IMR-90 (cell line): ENCODE results near the gene MYO1H. TPM values are rescaled to one million over a fixed set of nuclear protein-coding genes. Genes with fewer than 3 reads are reported as not detected.

ENCODE experiments used
- ATAC-seq: fragments of 200-7000 bp; cut with Tn5 transposase; 2 replicates; pipeline ENCODE4 v1.9.1; 2020; ENCODE audit warnings: low read depth, mild to moderate bottlenecking, moderate library complexity
- BruUV-seq: library from RNA; stranded (reverse); fragments of 400-500 nt; replicated peaks from 2 replicates; lab custom pipeline; 2021; lab: Mats Ljungman, UMichigan
- CTCF ChIA-PET: fragments of 300-600 bp; formaldehyde crosslinking; extraction: SDS; loops from one replicate; lab custom pipeline; 2021; ENCODE audit warnings: antibody characterized with exemption; lab: Yijun Ruan, JAX
- POLR2A ChIA-PET: fragments of 300-600 bp; sonication (Branson Sonifier 250); formaldehyde crosslinking; loops from one replicate; lab custom pipeline; 2022; ENCODE audit warnings: antibody characterized with exemption; ENCODE audit not compliant: unreplicated experiment; lab: Charles Lee
- DNase-seq: peaks from one replicate; pipeline ENCODE4 v3.0.0; 2013
- H2AFZ ChIP-seq: replicated peaks from 2 replicates; pipeline ENCODE3; 2013; ENCODE audit warnings: low read length, mild to moderate bottlenecking; ENCODE audit not compliant: poor library complexity
- H2AK5ac ChIP-seq: 2 replicates; pipeline ENCODE4 v1.6.1; 2013; ENCODE audit warnings: low read depth, low read length, inconsistent platforms
- H2AK9ac ChIP-seq: replicated peaks from 2 replicates; pipeline ENCODE3; 2013; ENCODE audit warnings: mild to moderate bottlenecking, low read depth, low read length, moderate library complexity; ENCODE audit not compliant: poor library complexity
- H2BK120ac ChIP-seq: 2 replicates; pipeline ENCODE4 v1.6.1; 2013; ENCODE audit warnings: low read depth, low read length, inconsistent platforms
- H2BK15ac ChIP-seq: 3 replicates; pipeline ENCODE4 v1.6.1; 2013; ENCODE audit warnings: low read depth, low read length, inconsistent platforms
- H2BK20ac ChIP-seq: 2 replicates; pipeline ENCODE4 v1.6.1; 2013; ENCODE audit warnings: low read depth, mild to moderate bottlenecking, inconsistent platforms, low read length, moderate library complexity
- H2BK5ac ChIP-seq: 2 replicates; pipeline ENCODE4 v1.6.1; 2013; ENCODE audit warnings: mild to moderate bottlenecking, low read depth, low read length, inconsistent platforms; ENCODE audit not compliant: poor library complexity, severe bottlenecking
- H3K14ac ChIP-seq: replicated peaks from 2 replicates; pipeline ENCODE4 v1.6.1; 2013; ENCODE audit warnings: low read depth, low read length, inconsistent platforms
- H3K18ac ChIP-seq: 2 replicates; pipeline ENCODE4 v1.6.1; 2013; ENCODE audit warnings: low read depth, low read length, control low read depth
- H3K23ac ChIP-seq: 2 replicates; pipeline ENCODE4 v1.6.1; 2013; ENCODE audit warnings: low read depth, low read length, inconsistent platforms
- H3K27ac ChIP-seq: 2 replicates; pipeline ENCODE4 v1.5.1; 2013; ENCODE audit warnings: mild to moderate bottlenecking, control low read depth, low read length; ENCODE audit not compliant: insufficient read depth
- H3K27me3 ChIP-seq: 2 replicates; pipeline ENCODE4 v1.6.1; 2013; ENCODE audit warnings: low read length; ENCODE audit not compliant: control insufficient read depth, insufficient read depth
- H3K36me3 ChIP-seq: 2 replicates; pipeline ENCODE4 v1.6.1; 2013; ENCODE audit warnings: low read length, mixed read lengths; ENCODE audit not compliant: control insufficient read depth, insufficient read depth
- H3K4ac ChIP-seq: 2 replicates; pipeline ENCODE4 v1.6.1; 2013; ENCODE audit warnings: low read depth, low read length, inconsistent platforms
- H3K4me1 ChIP-seq: 2 replicates; pipeline ENCODE4 v1.6.1; 2013; ENCODE audit warnings: low read length, mixed read lengths; ENCODE audit not compliant: control insufficient read depth, insufficient read depth
- H3K4me2 ChIP-seq: 2 replicates; pipeline ENCODE4 v1.6.1; 2013; ENCODE audit warnings: low read depth, mild to moderate bottlenecking, control low read depth, low read length, moderate library complexity
- H3K4me3 ChIP-seq: 2 replicates; pipeline ENCODE4 v1.5.1; 2013; ENCODE audit warnings: low read depth, mild to moderate bottlenecking, control low read depth, low read length, moderate library complexity; ENCODE audit not compliant: insufficient read depth
- H3K56ac ChIP-seq: 2 replicates; pipeline ENCODE4 v1.6.1; 2013; ENCODE audit warnings: low read length, inconsistent platforms; ENCODE audit not compliant: insufficient read depth; ENCODE audit errors: extremely low read depth
- H3K79me1 ChIP-seq, 2 experiments: 2 replicates each; pipeline ENCODE4 v1.6.1; 2013; ENCODE audit warnings: low read length in 2 of 2, inconsistent platforms in 1 of 2, low read depth in 1 of 2
- H3K9ac ChIP-seq: 2 replicates; pipeline ENCODE4 v1.6.1; 2013; ENCODE audit warnings: low read depth, low read length, control low read depth
- H3K9me1 ChIP-seq: 2 replicates; pipeline ENCODE4 v1.6.1; 2013; ENCODE audit warnings: low read length, inconsistent platforms; ENCODE audit not compliant: insufficient read depth
- H3K9me3 ChIP-seq: 2 replicates; pipeline ENCODE4 v1.6.1; 2013; ENCODE audit warnings: low read length; ENCODE audit not compliant: control insufficient read depth, insufficient read depth
- H4K20me1 ChIP-seq: 2 replicates; pipeline ENCODE4 v1.6.1; 2013; ENCODE audit warnings: low read length, inconsistent platforms; ENCODE audit not compliant: insufficient read depth
- H4K5ac ChIP-seq: 2 replicates; pipeline ENCODE4 v1.6.1; 2013; ENCODE audit warnings: mild to moderate bottlenecking, low read depth, low read length, control low read depth
- H4K8ac ChIP-seq, 2 experiments: 2 replicates each; pipeline ENCODE4 v1.6.1; 2013; ENCODE audit warnings: low read depth in 2 of 2, low read length in 2 of 2, control low read depth in 1 of 2, inconsistent platforms in 1 of 2
- H4K91ac ChIP-seq: 2 replicates; pipeline ENCODE4 v1.6.1; 2013; ENCODE audit warnings: low read depth, low read length, inconsistent platforms; ENCODE audit not compliant: insufficient read depth
- BHLHE40 ChIP-seq: fragments of 150-350 bp; IDR thresholded peaks from 2 replicates; pipeline ENCODE4 v1.6.1; 2016; ENCODE audit warnings: mild to moderate bottlenecking, low read depth, low read length
- CEBPB ChIP-seq: IDR thresholded peaks from 2 replicates; pipeline ENCODE4 v1.6.1; 2012; ENCODE audit warnings: low read depth, low read length, improper control_type of control experiment
- ELK1 ChIP-seq: fragments of 150-350 bp; IDR thresholded peaks from 2 replicates; pipeline ENCODE4 v1.6.1; 2016; ENCODE audit warnings: low read depth, mild to moderate bottlenecking, low read length, moderate library complexity, borderline replicate concordance
- FOS ChIP-seq: fragments of 150-350 bp; IDR thresholded peaks from 2 replicates; pipeline ENCODE4 v1.6.1; 2016; ENCODE audit warnings: low read depth, low read length
- MAFK ChIP-seq: IDR thresholded peaks from 2 replicates; pipeline ENCODE4 v1.6.1; 2012; ENCODE audit warnings: low read depth, low read length, improper control_type of control experiment
- MAZ ChIP-seq: IDR thresholded peaks from 2 replicates; pipeline ENCODE4 v1.6.1; 2012; ENCODE audit warnings: low read depth, mild to moderate bottlenecking, low read length, improper control_type of control experiment, moderate library complexity, borderline replicate concordance
- POLR2A ChIP-seq: IDR thresholded peaks from 2 replicates; pipeline ENCODE4 v1.6.1; 2012; ENCODE audit warnings: mild to moderate bottlenecking, low read depth, low read length
- RAD21 ChIP-seq: IDR thresholded peaks from 2 replicates; pipeline ENCODE4 v1.6.1; 2012; ENCODE audit warnings: low read length, improper control_type of control experiment
- RFX5 ChIP-seq: IDR thresholded peaks from 2 replicates; pipeline ENCODE4 v1.8.0; 2012; ENCODE audit warnings: low read depth, mild to moderate bottlenecking, low read length, moderate library complexity
- USF2 ChIP-seq: fragments of 150-350 bp; IDR thresholded peaks from 2 replicates; pipeline ENCODE4 v1.6.1; 2017; ENCODE audit warnings: mild to moderate bottlenecking, antibody characterized with exemption, low read length, low read depth
- WGBS, 2 experiments: methylation state at CpG; one replicate each; pipeline versions ENCODE4 v1.1.5 to v1.1.7; 2013; ENCODE audit warnings: missing lambda C conversion rate in 2 of 2; ENCODE audit not compliant: insufficient read length in 1 of 2; ENCODE audit errors: extremely low coverage in 2 of 2; 5-methylcytosine and 5-hydroxymethylcytosine counted together
- dilution Hi-C: fragments of 300-500 bp; cut with HindIII; formaldehyde crosslinking; loops from one replicate; pipeline ENCODE4 v1.14.3; 2018; ENCODE audit warnings: low sequenced_read_pairs; ENCODE audit not compliant: unreplicated experiment
- in situ Hi-C: fragments of 300-500 bp; cut with MboI; formaldehyde crosslinking; loops from 3 replicates; pipeline ENCODE4 v1.14.3; 2019; ENCODE audit warnings: low sequenced_read_pairs, inconsistent platforms, mixed read lengths
- intact Hi-C: fragments of 100-400 bp; cut with micrococcal nuclease; formaldehyde crosslinking; loops from 2 replicates; pipeline ENCODE4 v1.10.0; 2022
- polyA plus RNA-seq, 3 experiments: library from polyadenylated mRNA; depleted of rRNA; stranded (reverse); fragments of >200 nt; gene quantifications; 2 replicates each; pipeline ENCODE4 v1.2.3, GENCODE V29; 2012; ENCODE audit warnings: low replicate concordance in 1 of 3
- total RNA-seq: library from RNA; depleted of rRNA; stranded (reverse); fragments of >200 nt; gene quantifications from 2 replicates; pipeline ENCODE4 v1.2.3, GENCODE V29; 2012

The MYO1H gene
- total and polyA plus RNA-seq, 2 of the 4 experiments (the other 2 are of a cell fraction), result not detected

DNA sequence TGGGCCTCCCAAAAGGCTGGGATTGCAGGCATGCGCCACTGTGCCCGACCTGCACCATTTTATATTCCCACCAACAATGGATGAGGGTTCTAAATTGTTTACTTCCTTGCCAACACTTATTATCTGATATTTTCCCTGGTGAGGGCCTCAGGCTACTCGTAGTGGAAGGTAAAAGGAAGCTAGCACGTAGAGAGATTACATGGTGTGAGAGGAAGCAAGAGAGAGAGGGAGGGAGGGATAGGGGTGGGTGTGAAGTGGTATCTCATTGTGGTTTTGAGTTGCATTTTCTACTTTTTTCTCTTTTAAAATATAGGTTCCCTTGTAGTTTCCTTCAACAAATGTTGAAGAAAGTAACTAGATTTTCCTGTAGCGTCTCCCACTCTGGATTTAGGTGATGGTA, 30.9 kb downstream of the MYO1H start:
- H3K9ac ChIP-seq, result no peak overlapping the region
- H2BK120ac ChIP-seq, result no peak overlapping the region
- H2AFZ ChIP-seq, result no peak overlapping the region
- no peak for DNase-seq
- H2AK5ac ChIP-seq, result no peak overlapping the region
- no peak overlapping the region for H3K4me2 ChIP-seq
- no peak overlapping the region for H4K91ac ChIP-seq
- BruUV-seq, result no TSS peak
- no peak overlapping the region for H3K18ac ChIP-seq
- TF ChIP-seq MAZ, result no peak
- no peak for TF ChIP-seq RAD21
- no peak for TF ChIP-seq ELK1
- TF ChIP-seq BHLHE40, result no peak
- no peak for TF ChIP-seq USF2
- no peak for TF ChIP-seq CEBPB
- TF ChIP-seq MAFK, result no peak
- TF ChIP-seq RFX5, result no peak
- TF ChIP-seq FOS, result no peak
- TF ChIP-seq POLR2A, result no peak
- H2BK15ac ChIP-seq, result no peak overlapping the region
- H3K27me3 ChIP-seq, result peaks cover 2% of the 10 kb centered on the region
- H3K9me3 ChIP-seq, result no peaks in the 10 kb centered on the region
- no peak overlapping the region for H4K5ac ChIP-seq
- no peaks in the 10 kb centered on the region for H4K20me1 ChIP-seq
- no peak overlapping the region for H3K23ac ChIP-seq
- no peak overlapping the region for H2BK20ac ChIP-seq
- H3K79me1 ChIP-seq, result no peaks in the 10 kb centered on the region
- intact Hi-C loops (no loop called here), in situ Hi-C loops (no loop called here), dilution Hi-C loops (no loop called here)
- ChIA-PET POLR2A (no interaction called here), CTCF (interaction anchor here (1.1 kb wide), 1 partner anchor 15 kb away, joined by 3 read pairs; no protein-coding TSS in a partner anchor)
- WGBS, 2 experiments, result no CpG with 5 or more reads among the region's 5 CpGs
- H3K4me1 ChIP-seq, result no peaks in the 10 kb centered on the region
- H4K8ac ChIP-seq, result no peak overlapping the region
- no peak overlapping the region for H3K27ac ChIP-seq
- H3K4ac ChIP-seq, result no peak overlapping the region
- H3K56ac ChIP-seq, result no peak overlapping the region
- H3K36me3 ChIP-seq, result no peaks in the 10 kb centered on the region
- no peak overlapping the region for H3K4me3 ChIP-seq
- H2AK9ac ChIP-seq, result no peak overlapping the region
- no peaks in the 10 kb centered on the region for H3K9me1 ChIP-seq
- no peak overlapping the region for H3K14ac ChIP-seq
- no peak for ATAC-seq
- H2BK5ac ChIP-seq, result no peak overlapping the region
